HG03159 (cell line): ENCODE results near the gene TMEM54.

Experiments used
- ATAC-seq: cut with Tn5 transposase; IDR thresholded peaks from one replicate; pipeline ENCODE4 v1.9.1; 2021; ENCODE audit warnings: mild to moderate bottlenecking, moderate library complexity; ENCODE audit not compliant: unreplicated experiment

Gene TMEM54, protein sequence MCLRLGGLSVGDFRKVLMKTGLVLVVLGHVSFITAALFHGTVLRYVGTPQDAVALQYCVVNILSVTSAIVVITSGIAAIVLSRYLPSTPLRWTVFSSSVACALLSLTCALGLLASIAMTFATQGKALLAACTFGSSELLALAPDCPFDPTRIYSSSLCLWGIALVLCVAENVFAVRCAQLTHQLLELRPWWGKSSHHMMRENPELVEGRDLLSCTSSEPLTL

DNA sequence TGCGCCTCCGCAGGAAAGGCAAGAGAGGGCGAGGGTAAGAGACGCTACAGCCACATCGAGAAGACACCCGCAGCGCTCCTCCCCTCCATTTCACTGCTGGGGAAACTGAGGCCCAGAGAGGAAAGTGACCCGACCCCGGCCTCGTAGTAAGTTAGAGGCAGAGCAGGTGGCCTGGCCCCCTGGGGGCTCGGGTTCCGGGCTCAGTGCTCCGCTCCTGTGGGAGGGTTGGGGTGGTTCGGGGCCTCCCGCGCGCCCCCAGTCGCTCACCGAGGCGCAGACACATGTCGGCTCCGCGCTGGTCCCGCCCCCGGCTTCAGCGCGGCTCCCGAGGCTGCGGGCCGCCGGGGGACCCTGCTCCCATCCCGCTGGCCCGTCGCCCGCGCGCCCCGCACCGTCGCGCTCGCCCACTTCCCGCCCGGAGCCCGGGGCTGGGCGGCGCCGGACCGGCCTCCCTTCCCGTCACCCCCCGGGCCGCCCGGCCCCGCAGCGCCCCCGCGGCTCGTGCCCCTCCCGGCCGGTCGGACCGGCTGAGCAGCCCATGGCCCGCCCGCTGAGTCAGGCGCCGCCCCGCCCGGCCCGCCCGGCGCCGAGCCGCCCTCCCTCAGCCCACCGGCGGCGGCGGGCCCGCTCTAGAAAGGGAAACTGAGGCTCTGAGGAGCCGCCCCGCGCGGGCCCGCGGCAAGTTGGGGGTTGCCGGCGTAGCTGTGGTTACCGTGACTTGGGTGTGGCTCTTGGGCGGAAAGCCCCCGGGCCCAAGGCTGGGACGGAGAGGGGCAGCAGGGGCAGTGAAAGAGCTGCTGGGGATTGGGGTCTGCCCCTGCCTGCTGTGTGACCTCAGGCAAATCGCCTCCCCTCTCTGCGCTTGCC, at the start of gene TMEM54:
Gene TMEM54 (minus strand): TSS at position 434 of the 867 bp plus-strand sequence. CDS start 151 bp downstream, at position 283.
- no peak for ATAC-seq

DNA sequence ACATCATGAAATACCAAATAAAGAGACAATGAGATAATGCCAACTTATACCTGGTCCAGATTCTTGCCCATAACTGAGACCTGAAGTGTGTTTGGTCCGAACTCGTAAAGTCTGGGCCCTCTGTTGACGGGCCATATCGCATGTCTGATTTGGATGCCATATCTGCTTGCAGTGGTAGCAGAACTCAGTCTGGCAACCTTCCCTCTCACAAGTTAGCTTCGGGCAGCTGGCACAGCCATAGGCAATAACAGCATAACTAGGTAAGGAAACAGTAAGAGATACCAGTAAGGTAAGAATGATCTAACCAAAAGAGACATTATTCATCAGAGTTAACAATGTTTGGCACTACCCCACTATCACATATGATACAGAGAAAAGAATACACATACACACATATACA, 48.3 kb upstream of the TMEM54 start:
- no peak for ATAC-seq

DNA sequence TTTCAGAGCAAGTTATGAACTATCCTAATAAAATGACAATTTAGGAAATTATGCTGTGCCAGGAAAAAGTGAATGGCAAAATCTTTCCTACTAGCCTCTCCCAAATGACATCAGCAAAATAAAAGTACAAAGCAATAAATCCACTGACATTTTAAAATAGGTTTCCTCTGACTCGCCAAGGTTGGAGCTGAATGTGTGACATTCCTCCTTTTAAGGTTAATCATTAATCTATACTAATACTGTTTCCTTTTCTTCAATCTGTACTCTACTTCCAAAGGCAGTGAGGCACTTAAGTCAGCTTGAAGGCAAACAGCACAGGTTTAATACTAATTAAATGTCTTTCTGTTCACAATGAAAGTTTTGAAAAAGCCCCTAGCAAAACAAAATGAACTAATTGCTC, 47.7 kb upstream of the TMEM54 start:
- ATAC-seq: no peak

DNA sequence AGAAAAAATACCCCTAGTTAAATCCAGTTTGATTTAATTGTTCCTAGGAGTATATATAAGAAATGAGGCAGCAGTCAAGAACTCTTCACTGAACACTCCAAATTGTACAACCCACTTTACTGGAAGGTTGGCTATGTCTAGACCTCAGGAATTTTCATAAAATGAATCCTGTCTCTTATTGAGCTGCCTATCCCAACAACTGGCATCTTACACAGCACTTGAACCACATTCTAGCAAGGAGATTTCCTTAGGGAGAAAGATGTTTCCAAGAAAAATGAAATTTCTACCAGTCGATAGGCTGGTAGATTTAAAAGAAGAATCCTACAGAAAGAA, 47.2 kb upstream of the TMEM54 start:
- ATAC-seq: no peak

DNA sequence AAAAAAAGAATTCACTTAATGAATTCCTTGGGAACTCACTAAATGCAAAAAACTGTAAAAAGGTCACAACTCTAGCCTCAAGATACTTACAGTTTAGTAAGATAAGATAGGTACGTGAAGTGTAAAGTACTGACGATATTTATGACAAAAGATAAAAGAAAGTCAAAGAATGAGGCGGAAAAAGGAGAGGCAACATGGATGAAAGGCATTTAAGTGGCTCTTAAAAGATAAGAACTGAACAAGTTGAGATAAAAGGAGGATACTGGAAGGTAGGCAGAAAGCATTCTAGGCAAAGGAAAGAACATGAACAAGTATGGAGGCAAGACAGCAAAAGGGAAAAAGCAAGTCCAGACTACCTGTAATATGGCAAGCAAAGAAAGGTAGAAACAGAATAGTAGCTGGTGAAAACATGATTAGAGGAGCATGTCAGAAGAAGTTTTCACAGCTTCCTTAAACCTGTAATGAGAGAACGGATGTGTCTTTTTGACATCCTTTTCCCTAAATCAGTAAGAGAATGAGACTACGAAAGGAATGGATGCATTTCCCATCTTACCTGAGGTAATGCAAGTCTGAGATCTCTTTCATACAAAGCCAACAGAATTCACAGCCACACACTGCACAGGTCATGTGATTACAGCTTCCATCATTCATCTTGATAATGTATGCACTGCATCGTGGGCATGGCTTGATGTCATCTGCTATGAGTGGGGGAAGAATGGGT, 46.6 kb upstream of the TMEM54 start:
- ATAC-seq: no peak

DNA sequence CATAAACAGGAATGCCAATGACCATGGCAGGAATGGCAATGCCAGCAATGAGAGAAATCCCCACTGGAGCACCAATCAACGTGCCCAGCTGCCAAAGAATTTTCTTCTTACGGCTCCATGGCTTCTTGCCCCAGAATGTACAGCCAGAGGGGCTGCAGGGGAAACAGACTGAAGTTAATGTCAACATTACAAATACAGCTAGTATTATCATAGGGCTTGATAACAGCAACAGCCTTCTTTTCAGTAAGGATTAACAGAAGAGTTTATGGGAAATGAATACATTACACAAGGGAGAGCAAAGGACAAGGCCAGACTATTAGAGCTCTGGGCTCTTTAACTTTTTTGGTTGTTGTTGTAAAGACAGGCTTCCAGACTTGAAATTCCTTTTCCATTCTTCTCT, 45.2 kb upstream of the TMEM54 start:
- no peak for ATAC-seq

DNA sequence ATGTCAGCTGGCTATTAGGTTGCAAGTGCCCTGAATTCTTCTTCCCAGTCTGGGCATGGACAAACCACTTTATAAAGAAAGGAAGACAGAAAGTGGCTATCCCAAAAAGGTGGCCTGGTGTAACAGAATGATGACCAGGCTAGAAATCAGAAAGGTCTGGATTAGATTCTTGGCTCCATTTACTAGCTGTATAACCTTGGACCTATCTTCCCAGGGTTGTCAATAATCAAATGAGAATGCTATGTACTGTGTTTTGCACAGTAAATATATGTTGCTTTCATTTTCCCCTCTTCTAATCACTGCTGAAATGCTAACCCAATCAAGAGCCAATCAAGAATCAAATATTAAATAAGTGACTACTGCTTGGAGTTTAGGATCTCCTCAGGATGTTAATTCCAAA, 43.0 kb upstream of the TMEM54 start:
- ATAC-seq: no peak

DNA sequence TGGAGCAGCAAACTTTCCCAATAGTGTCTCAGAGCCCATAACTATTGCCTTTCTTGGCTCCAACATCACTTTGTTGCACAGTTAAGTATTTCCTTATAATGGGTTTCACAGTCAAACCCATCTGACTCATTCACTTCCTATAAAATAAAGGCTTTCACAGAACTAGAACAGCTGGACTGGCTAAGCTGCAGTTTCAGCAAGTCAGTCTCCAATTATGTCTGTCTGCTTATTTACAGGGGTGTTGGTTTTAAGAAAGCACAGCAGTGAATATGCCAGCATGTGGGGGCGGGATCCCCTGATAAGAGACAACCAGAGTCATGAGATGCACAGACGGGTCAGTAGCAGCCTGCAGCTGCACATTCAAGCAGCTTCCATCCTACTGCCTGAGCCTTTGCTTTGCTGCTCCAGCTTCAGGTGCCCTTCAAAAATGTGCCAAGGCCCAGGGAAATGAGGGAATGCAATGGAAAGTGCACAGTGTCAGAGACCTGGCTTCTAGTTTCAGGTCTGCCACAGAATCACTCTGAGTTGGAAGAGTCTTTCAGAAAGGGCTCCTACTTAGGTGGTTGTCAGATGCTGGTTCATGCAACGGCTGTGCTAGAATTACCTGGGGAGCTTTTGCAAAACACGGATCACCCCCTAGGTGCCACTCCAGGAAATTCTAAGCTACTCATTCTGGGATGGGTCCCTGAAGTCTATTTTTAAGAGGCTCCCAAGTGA, 38.6 kb upstream of the TMEM54 start:
- ATAC-seq: no peak

DNA sequence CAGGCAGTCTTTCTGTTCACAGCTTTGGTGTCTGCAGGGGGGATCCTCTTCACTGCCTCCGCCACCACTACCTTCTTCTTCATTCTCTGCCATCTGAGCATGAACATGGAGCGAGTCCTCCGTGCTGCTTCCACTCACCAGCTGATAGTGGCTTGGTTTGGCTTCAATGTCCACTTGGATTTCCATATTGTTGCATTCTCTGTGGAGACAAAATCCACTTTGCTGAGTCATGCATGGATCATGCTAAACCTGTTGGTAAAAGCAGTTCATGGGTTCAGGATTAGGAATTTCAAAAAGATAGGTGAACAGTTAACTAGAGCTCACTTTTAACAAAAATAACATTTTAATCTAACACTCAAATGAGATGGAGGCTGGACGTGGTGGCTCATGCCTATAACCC, 35.9 kb upstream of the TMEM54 start:
- ATAC-seq: no peak

DNA sequence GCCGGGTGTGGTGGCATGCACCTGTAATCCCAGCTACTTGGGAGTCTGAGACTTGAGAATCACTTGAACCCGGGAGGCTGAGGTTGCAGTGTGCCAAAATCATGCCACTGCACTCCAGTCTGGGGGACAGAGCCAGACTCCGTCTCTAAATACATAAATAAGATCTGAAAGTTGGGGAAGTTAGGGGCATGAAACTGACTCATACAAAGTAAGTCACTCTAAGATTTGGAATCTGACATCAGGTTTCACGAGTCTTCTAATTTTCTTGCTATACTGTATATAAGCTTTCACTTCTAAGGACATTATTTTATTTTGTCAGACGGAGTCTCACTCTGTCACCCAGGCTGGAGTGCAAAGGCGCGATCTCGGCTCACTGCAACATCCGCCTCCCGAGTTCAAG, 33.3 kb upstream of the TMEM54 start:
- no peak for ATAC-seq

DNA sequence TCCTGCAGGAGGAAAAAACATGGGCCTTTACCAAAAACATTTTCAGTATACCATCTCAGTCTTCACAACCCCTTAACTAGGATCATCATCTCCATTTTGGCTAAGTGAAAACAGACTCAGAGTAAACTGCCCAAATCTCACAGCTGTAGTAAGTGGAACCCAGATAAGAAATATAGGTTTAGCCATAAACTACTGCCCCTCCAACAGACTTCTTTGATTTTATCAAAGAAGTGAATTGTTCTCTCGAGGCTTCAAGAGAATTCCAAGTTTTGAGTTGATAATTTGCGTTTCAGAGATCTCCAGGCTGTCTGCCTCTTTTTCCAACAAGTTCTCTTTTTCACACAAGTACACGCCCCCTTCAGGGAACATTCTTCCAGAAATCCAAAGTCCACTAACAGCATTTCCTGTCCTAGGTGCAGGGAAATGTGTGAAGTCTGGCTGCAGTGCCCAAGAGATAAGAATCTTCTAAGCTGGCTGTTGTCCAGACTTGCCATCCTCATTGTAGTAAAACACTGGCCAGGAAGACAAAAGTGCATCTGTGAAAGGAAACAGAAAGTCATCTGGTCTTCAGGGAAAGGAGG, 32.6 kb upstream of the TMEM54 start:
- ATAC-seq: no peak

DNA sequence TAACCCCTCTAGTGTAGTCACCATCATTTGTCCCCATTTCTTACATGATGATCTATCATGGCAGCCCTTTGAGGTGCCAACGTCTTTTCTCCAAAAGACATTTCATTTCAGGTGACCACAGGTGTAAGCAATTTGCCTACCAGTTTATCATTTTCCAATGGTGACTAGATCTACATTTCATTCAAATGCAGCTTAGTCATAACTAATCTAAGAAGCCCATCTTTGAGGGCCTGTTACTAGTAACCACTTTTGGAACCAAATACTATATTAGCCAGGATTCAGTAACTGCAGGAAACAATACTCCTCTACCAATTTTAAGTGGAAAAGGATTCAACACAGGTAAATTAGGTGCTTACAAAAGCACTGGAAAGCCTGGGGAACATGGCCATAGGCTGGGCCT, 30.6 kb upstream of the TMEM54 start:
- no peak for ATAC-seq

DNA sequence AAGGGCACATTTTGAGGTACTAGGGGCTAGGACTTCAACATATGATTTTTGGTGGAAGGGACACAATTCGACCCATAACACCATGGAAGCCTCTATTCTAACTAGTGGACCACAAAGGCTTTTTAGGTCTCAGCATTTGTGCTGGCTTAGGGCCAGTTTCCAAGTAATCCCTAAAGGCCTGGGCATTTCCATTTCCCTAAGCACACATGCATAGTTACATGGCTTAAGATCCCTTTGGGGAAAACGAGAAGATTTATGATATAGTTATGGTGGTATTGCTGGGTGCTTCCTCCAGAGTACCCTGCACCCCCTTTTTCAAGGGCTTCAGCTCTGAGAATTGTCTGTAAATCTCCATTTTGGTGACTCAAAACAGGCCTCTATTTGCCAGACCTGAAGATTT, 28.2 kb upstream of the TMEM54 start:
- ATAC-seq: no peak

DNA sequence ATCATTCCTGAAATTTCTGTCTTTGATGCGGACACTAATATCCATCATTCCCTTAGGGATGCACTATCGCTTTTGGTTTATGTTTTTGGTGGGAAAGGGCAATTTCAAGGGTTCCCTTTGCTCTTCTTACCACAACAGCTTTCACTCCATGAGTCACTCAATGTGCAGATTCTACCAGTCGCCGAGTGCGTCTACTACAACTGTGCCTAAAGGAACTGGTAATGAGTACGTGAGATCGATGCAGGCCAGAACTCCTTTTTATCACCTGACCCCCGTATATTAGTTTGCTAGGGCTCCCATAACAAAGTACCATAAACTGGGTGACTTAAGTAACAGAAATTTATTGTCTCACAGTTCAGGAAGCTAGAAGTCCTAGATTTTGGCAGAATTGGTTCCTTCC, 27.5 kb upstream of the TMEM54 start:
- ATAC-seq: no peak

DNA sequence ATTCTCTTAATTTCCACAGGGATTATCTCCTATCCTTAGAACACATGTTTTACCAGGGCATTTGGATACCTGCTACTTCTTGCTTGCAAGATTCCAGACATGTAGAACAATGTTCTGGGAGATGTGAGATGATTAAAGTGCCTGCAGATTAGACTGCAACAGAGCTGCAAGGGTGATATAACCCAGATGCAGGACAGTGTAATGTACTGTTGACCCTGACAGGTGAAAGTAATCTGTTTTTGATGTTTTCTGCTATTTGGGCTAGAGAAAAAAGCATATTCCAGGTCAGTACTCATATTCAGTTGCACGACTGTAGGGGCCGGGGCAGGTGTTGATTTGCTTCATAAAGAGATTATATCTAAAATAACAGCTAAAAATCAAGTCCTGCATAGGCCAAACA, 27.1 kb upstream of the TMEM54 start:
- no peak for ATAC-seq

DNA sequence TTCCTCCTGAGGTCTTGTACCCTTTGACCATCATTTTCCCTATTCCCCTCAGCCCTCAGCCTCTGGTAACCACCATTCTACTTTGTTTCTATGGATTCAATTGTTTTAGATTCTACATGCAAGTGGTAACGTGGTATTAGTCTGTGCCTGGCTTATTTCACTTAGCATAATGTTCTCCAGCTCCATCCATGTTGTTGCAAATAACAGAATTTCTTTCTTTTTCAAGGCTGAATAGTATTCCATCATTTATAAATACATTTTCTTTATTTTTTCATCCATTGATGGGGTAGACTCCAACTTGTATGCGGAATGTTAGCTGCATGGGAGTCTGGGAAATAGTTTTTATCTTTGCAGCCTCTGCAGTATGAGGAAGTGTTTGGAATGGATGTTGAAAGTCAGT, 26.3 kb upstream of the TMEM54 start:
- no peak for ATAC-seq

DNA sequence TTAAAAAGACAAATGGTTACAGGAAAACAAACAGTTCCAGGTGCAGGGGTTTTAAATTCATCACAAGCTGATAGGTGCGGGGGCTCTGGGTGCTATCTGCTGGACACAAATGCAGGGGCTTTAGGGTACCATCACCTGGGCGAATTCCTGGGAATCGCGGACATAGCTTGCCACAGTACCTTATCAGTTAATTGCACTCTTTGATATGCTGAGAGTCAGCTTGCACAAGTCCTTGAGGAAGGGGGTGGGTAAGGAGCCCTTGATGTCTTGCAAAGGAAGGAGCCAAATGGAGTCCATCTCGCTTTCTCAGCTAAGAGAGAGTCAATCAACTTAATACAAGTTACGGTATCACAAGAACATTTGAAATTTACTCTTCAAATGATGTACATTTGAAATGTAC, 25.4 kb upstream of the TMEM54 start:
- ATAC-seq: no peak

DNA sequence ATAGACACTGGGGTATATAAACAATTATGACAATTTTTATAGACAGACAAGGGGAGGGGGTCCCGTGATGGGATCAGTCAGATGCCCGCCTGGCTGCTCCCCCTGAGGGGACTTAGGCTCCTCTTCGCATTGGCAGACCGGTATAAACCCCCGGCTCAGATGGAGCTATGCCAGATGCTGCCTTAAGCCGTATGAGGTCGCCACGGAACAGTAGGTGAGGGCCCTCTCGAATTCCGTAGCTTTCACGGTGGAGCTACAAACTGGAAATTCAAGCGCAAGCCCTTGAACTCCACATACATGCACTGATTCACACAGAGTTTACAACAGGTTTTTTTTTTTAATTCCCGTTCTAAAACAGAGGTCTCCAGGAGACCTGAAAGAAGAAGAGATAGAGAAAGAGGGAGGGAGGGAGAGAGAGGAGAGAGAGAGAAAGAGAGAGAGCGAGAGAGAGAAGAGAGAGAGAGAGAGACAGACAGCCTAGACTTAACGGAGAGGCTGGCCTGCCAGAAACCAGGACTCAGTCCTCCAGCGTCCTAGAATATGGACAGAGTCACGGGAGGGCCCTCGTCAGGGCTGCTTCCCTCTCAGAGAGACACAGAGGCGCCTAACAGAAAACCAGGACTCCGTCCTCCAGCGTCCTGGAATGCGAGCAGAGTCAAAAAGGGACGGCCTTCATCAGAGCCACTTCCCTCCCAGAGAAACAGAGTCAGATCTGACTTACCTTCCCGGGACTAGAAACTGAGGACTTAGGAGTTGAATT, 24.4 kb upstream of the TMEM54 start:
- ATAC-seq: no peak

DNA sequence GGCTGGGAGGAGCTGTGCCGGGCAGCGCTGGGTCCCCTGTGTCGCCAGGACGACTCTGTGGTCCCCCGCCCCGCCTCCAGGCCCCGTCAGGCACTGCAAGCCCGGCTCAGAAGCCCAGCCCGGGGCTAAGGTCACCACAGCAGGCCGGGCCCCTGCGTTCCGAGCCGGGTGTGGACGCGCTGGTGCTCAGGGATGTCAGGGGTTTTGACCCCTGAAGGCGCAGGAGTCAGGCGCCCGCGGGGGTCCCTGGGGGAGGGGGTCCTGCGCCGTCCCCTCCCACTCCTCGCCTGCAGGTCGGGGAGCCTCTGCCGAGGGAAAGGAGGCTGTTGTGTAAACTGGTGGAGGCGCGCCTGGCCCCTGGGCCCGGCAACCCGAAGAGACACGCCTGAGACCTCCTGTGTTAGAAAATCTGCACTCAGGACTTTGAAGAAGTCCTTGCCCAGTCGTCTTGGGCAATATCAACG, 23.7 kb upstream of the TMEM54 start:
- ATAC-seq: no peak

DNA sequence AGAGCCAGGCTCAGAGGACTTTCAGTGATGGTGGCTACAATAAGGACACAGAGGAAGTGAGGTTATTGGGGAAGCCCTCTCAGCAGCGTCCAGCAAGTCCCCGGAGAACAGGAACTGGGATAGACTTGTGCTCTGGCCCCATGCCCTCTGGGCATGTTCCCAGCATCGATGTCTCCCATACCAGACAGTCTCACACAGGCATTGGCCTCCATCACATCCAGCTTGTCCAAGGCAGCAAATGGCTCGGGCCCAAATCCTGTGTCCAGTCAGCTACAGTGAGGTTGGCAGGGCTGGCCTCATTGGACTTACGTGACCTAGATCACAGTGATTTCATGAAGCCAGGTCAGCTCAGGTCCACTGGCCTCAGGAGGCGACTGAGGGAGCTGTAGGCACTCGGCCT, 19.6 kb upstream of the TMEM54 start:
- no peak for ATAC-seq
